H1 (cell line): ENCODE measurements around the gene PKN1. TPM values are rescaled to one million over a fixed set of nuclear protein-coding genes. Genes with fewer than 3 reads are reported as not detected.
A peak's percentile ranks its signal among the peaks of the same experiment; 100 is the strongest.

Experiments
- CTCF ChIA-PET: fragments of 300-600 bp; sonication (Branson Sonifier 250); formaldehyde crosslinking; loops from one replicate; lab custom pipeline; 2021; ENCODE audit not compliant: partially characterized antibody; lab: Charles Lee
- POLR2A ChIA-PET: fragments of 300-600 bp; sonication (Branson Sonifier 250); formaldehyde crosslinking; loops from one replicate; lab custom pipeline; 2021; ENCODE audit warnings: inconsistent platforms; ENCODE audit not compliant: partially characterized antibody; lab: Charles Lee
- DNase-seq, 2 experiments: peaks; one replicate each; pipeline versions ENCODE4 v3.0.0 to v3.0.0-alpha.2; 2010 to 2022; ENCODE audit warnings: low spot score in 2 of 2, low read depth in 1 of 2, mixed read lengths in 1 of 2
- FAIRE-seq: peaks from 2 replicates; lab custom pipeline; 2011; peaks lifted over from hg19 to GRCh38; lab: Jason Lieb, UNC
- H2AFZ ChIP-seq: 2 replicates; pipeline ENCODE4 v1.8.1; 2012; ENCODE audit warnings: low read length, inconsistent platforms
- H2AK5ac ChIP-seq: 2 replicates; pipeline ENCODE4 v1.6.1; 2013; ENCODE audit warnings: low read depth, low read length
- H2BK120ac ChIP-seq: replicated peaks from 2 replicates; pipeline ENCODE3; 2013; ENCODE audit warnings: low read depth, low read length, inconsistent platforms
- H2BK12ac ChIP-seq: 2 replicates; pipeline ENCODE4 v1.6.1; 2013; ENCODE audit warnings: low read depth, low read length
- H2BK15ac ChIP-seq: 2 replicates; pipeline ENCODE4 v1.6.1; 2013; ENCODE audit warnings: low read length
- H2BK20ac ChIP-seq: 2 replicates; pipeline ENCODE4 v1.6.1; 2013; ENCODE audit warnings: low read length
- H2BK5ac ChIP-seq: 2 replicates; pipeline ENCODE4 v1.6.1; 2013; ENCODE audit warnings: low read depth, low read length
- H3K14ac ChIP-seq: 2 replicates; pipeline ENCODE4 v1.6.1; 2013; ENCODE audit warnings: inconsistent platforms; ENCODE audit not compliant: insufficient read length
- H3K18ac ChIP-seq: 2 replicates; pipeline ENCODE4 v1.6.1; 2013; ENCODE audit warnings: low read length; ENCODE audit errors: extremely low read depth
- H3K23ac ChIP-seq: 2 replicates; pipeline ENCODE4 v1.6.1; 2013; ENCODE audit warnings: inconsistent platforms; ENCODE audit not compliant: insufficient read length
- H3K23me2 ChIP-seq: 2 replicates; pipeline ENCODE4 v1.6.1; 2013; ENCODE audit warnings: low read depth, low read length
- H3K27ac ChIP-seq: 2 replicates; pipeline ENCODE4 v1.6.1; 2011; ENCODE audit warnings: low read depth, low read length, inconsistent platforms
- H3K27me3 ChIP-seq, 4 experiments: replicated peaks in 1 of 4; 1 replicate in 1 of 4; 2 replicates in 3 of 4; pipeline versions ENCODE4 v1.6.1 to v1.8.1; 2011 to 2013; ENCODE audit warnings: low read length in 3 of 4, mild to moderate bottlenecking in 3 of 4, inconsistent platforms in 2 of 4, mixed read lengths in 2 of 4, moderate library complexity in 1 of 4; ENCODE audit not compliant: control insufficient read depth in 3 of 4, insufficient read depth in 3 of 4; ENCODE audit errors: extremely low read depth in 1 of 4
- H3K36me3 ChIP-seq, 4 experiments: 2 replicates each; pipeline versions ENCODE4 v1.6.1 to v1.8.1; 2011 to 2013; ENCODE audit warnings: mild to moderate bottlenecking in 4 of 4, low read length in 3 of 4, moderate library complexity in 2 of 4, control low read depth in 1 of 4, inconsistent platforms in 1 of 4; ENCODE audit not compliant: insufficient read depth in 4 of 4, control insufficient read depth in 2 of 4
- H3K4ac ChIP-seq: replicated peaks from 2 replicates; pipeline ENCODE3; 2013; ENCODE audit warnings: low read length, low read depth, mixed read lengths, inconsistent platforms; ENCODE audit not compliant: insufficient read length
- H3K4me1 ChIP-seq, 4 experiments: replicated peaks in 1 of 4; 1 replicate in 1 of 4; 2 replicates in 3 of 4; pipeline versions ENCODE4 v1.6.1 to v1.8.1; 2011 to 2013; ENCODE audit warnings: low read length in 3 of 4, inconsistent platforms in 2 of 4, mixed read lengths in 1 of 4; ENCODE audit not compliant: insufficient read depth in 4 of 4, control insufficient read depth in 3 of 4
- H3K4me2 ChIP-seq, 2 experiments: 2 replicates each; pipeline versions ENCODE4 v1.6.1 to v1.8.1; 2011 to 2013; ENCODE audit warnings: low read depth in 2 of 2, low read length in 2 of 2, control low read depth in 1 of 2, inconsistent platforms in 1 of 2, mild to moderate bottlenecking in 1 of 2; ENCODE audit not compliant: insufficient read depth in 1 of 2
- H3K4me3 ChIP-seq, 4 experiments: fragments of 200-600, 300-600 bp in 1 of 4; sonication (generic), shearing (Covaris generic), sonication (Bioruptor Twin) in 1 of 4; 2 replicates each; pipeline versions ENCODE4 v1.5.1 to v1.8.1; 2011 to 2016; ENCODE audit warnings: low read length in 4 of 4, low read depth in 3 of 4, control low read depth in 2 of 4, inconsistent platforms in 2 of 4, mild to moderate bottlenecking in 2 of 4, mixed read lengths in 1 of 4, moderate library complexity in 1 of 4; ENCODE audit not compliant: insufficient read depth in 2 of 4; ENCODE audit errors: extremely low read depth in 1 of 4
- H3K56ac ChIP-seq: replicated peaks from 2 replicates; pipeline ENCODE3; 2013; ENCODE audit warnings: low read depth, mild to moderate bottlenecking, mixed read lengths, low read length, inconsistent platforms; ENCODE audit not compliant: insufficient read length
- H3K79me1 ChIP-seq: 2 replicates; pipeline ENCODE4 v1.6.1; 2013; ENCODE audit warnings: low read depth, low read length, control low read depth
- H3K79me2 ChIP-seq, 2 experiments: 2 replicates each; pipeline versions ENCODE4 v1.6.1 to v1.8.1; 2012 to 2013; ENCODE audit warnings: low read length in 2 of 2, mild to moderate bottlenecking in 2 of 2, inconsistent platforms in 1 of 2; ENCODE audit not compliant: insufficient read depth in 2 of 2, control insufficient read depth in 1 of 2
- H3K9ac ChIP-seq, 4 experiments: replicated peaks in 1 of 4; 1 replicate in 1 of 4; 2 replicates in 3 of 4; pipeline versions ENCODE4 v1.6.1 to v1.8.1; 2011 to 2013; ENCODE audit warnings: low read depth in 3 of 4, low read length in 3 of 4, control low read depth in 2 of 4, mild to moderate bottlenecking in 2 of 4, moderate library complexity in 2 of 4, inconsistent platforms in 1 of 4; ENCODE audit errors: extremely low read depth in 1 of 4
- H3K9me3 ChIP-seq, 2 experiments: 2 replicates each; pipeline versions ENCODE4 v1.6.1 to v1.8.1; 2012 to 2013; ENCODE audit warnings: mild to moderate bottlenecking in 2 of 2, moderate library complexity in 2 of 2, control low read depth in 1 of 2, inconsistent platforms in 1 of 2, low read depth in 1 of 2, low read length in 1 of 2, mixed read lengths in 1 of 2; ENCODE audit not compliant: insufficient read depth in 2 of 2
- H4K20me1 ChIP-seq, 2 experiments: replicated peaks in 1 of 2; 2 replicates each; pipeline versions ENCODE3 to v1.8.1; 2011 to 2013; ENCODE audit warnings: inconsistent platforms in 2 of 2, low read length in 2 of 2, mild to moderate bottlenecking in 1 of 2; ENCODE audit not compliant: insufficient read depth in 2 of 2, control insufficient read depth in 1 of 2
- H4K5ac ChIP-seq: 2 replicates; pipeline ENCODE4 v1.6.1; 2013; ENCODE audit warnings: low read length, low read depth, mixed read lengths, inconsistent platforms; ENCODE audit not compliant: insufficient read length
- H4K8ac ChIP-seq: 2 replicates; pipeline ENCODE4 v1.8.0; 2013; ENCODE audit warnings: mild to moderate bottlenecking, moderate library complexity, low read length, inconsistent platforms; ENCODE audit not compliant: insufficient read depth; ENCODE audit errors: extremely low read depth
- H4K91ac ChIP-seq: replicated peaks from 2 replicates; pipeline ENCODE3; 2013; ENCODE audit warnings: low read length, mixed read lengths, inconsistent platforms; ENCODE audit not compliant: insufficient read length
- CBX5 ChIP-seq: fragments of 300-800, 300-1000 bp; sonication (generic); IDR thresholded peaks from 2 replicates; pipeline ENCODE4 v1.7.1; 2016; ENCODE audit warnings: antibody characterized with exemption, low read length, low read depth
- CTCF ChIP-seq, 3 experiments: IDR thresholded peaks; 1 replicate in 2 of 3; 2 replicates in 1 of 3; pipeline versions ENCODE4 v1.5.1 to v1.6.1; 2011; ENCODE audit warnings: low read length in 3 of 3, mild to moderate bottlenecking in 3 of 3, inconsistent platforms in 2 of 3, low read depth in 1 of 3, moderate library complexity in 1 of 3; ENCODE audit not compliant: insufficient read depth in 1 of 3; ENCODE audit errors: control extremely low read depth in 1 of 3
- EGR1 ChIP-seq: IDR thresholded peaks from 2 replicates; pipeline ENCODE4 v1.6.1; 2011; ENCODE audit warnings: low read depth, low read length, borderline replicate concordance
- GABPA ChIP-seq: IDR thresholded peaks from 2 replicates; pipeline ENCODE4 v1.6.1; 2011; ENCODE audit warnings: mild to moderate bottlenecking, low read length, moderate library complexity, borderline replicate concordance; ENCODE audit not compliant: insufficient read depth
- JUND ChIP-seq: IDR thresholded peaks from 2 replicates; pipeline ENCODE4 v1.6.1; 2011; ENCODE audit warnings: mild to moderate bottlenecking, improper control_type of control experiment, low read length
- KDM4A ChIP-seq: IDR thresholded peaks from one replicate; pipeline ENCODE4 v1.7.1; 2012; ENCODE audit warnings: low read depth, mild to moderate bottlenecking, moderate library complexity, low read length, inconsistent platforms; ENCODE audit not compliant: severe bottlenecking
- NRF1 ChIP-seq: IDR thresholded peaks from 2 replicates; pipeline ENCODE4 v1.6.1; 2011; ENCODE audit warnings: mild to moderate bottlenecking, low read depth, low read length, improper control_type of control experiment
- POLR2A ChIP-seq, 2 experiments: IDR thresholded peaks; 1 replicate in 1 of 2; 2 replicates in 1 of 2; pipeline ENCODE4 v1.6.1; 2011; ENCODE audit warnings: low read depth in 2 of 2, low read length in 2 of 2, mild to moderate bottlenecking in 2 of 2; ENCODE audit errors: control extremely low read depth in 1 of 2
- RXRA ChIP-seq: IDR thresholded peaks from 2 replicates; pipeline ENCODE4 v1.6.1; 2011; ENCODE audit warnings: low read depth, mild to moderate bottlenecking, low read length, moderate library complexity; ENCODE audit not compliant: insufficient read depth
- YY1 ChIP-seq: IDR thresholded peaks from 2 replicates; pipeline ENCODE4 v1.6.1; 2011; ENCODE audit warnings: low read depth, mild to moderate bottlenecking, low read length
- WGBS, 2 experiments: shearing (Covaris generic) in 1 of 2; methylation state at CpG; one replicate each; pipeline versions ENCODE4 v1.1.6 to v1.1.7; 2013 to 2015; ENCODE audit warnings: low lambda C conversion rate in 2 of 2, mixed read lengths in 2 of 2, inconsistent platforms in 1 of 2, low coverage in 1 of 2, missing lambda C conversion rate in 1 of 2; ENCODE audit not compliant: insufficient replicate concordance in 2 of 2, insufficient coverage in 1 of 2, insufficient read length in 1 of 2; ENCODE audit errors: extremely low coverage in 1 of 2, missing lambda C conversion rate in 1 of 2; 5-methylcytosine and 5-hydroxymethylcytosine counted together
- polyA plus RNA-seq, 7 experiments: library from polyadenylated mRNA; depleted of rRNA in 3 of 7; stranded (reverse) in 5 of 7; unstranded in 2 of 7; fragments of >200 nt in 5 of 7; fragments of 200-250 nt in 2 of 7; gene quantifications; 1 replicate in 5 of 7; 2 replicates in 1 of 7; 4 replicates in 1 of 7; pipeline versions ENCODE4 v1.2.1 to v1.2.3, GENCODE V29; 2011 to 2013; ENCODE audit warnings: missing spikeins in 2 of 7, mixed read lengths in 2 of 7
- total RNA-seq: library from RNA; stranded (reverse); fragmentation: NEBNext Ultra II Directional; extraction: Animal tissue kit (Norgen Biotek cat#: 25700); gene quantifications from 2 replicates; pipeline ENCODE4 v1.2.1, GENCODE V29; 2021

The PKN1 gene
- total and polyA plus RNA-seq, 2 of the 8 experiments (the other 6 are each of a cell fraction or from before 2014, with no cell fraction given): 65.2 to 162 TPM

GRCh38 chr19:14519245-14519859 is 86.2 kb downstream of the PKN1 start:
- no peak overlapping the region for H3K4me3 ChIP-seq
- peaks cover 3% of the 10 kb centered on the region; the same call in 1 of the 2 replicates for H3K23me2 ChIP-seq
- peaks cover 7 to 24% of the 10 kb centered on the region in 2 experiments; a peak in 3 of 4 replicates for H3K79me2 ChIP-seq
- H2BK120ac ChIP-seq: no peak overlapping the region
- peaks cover 7 to 24% of the 10 kb centered on the region in 2 experiments for H4K20me1 ChIP-seq
- no peak overlapping the region for H3K9ac ChIP-seq
- no peak overlapping the region for H3K23ac ChIP-seq
- H3K56ac ChIP-seq: no peak overlapping the region
- H2BK15ac ChIP-seq: peak overlapping the region; percentile 31; the same call in 1 of the 2 replicates
- no peak overlapping the region for H2AK5ac ChIP-seq
- 0 out of 2 replicates have a peak overlapping the region, but pooled peaks have one; percentile 59 for H3K27ac ChIP-seq
- H2BK20ac ChIP-seq: no peak overlapping the region
- no peak overlapping the region for H3K18ac ChIP-seq
- no peak for FAIRE-seq
- no peaks in the 10 kb centered on the region for H3K27me3 ChIP-seq
- peak overlapping the region; percentile 66 for H4K91ac ChIP-seq
- H3K9me3 ChIP-seq: no peaks in the 10 kb centered on the region
- ChIA-PET POLR2A (interaction anchor here (1.9 to 3.8 kb wide), 2 partner anchors 8 to 10 kb away, joined by 7 to 16 read pairs; partner anchors contain the start of gene TECR), CTCF (interaction anchor here (1.1 kb wide), 1 partner anchor 31 kb away, joined by 3 read pairs; no protein-coding TSS in a partner anchor)
- peaks cover 14% of the 10 kb centered on the region for H3K79me1 ChIP-seq
- no peak overlapping the region for H4K8ac ChIP-seq
- no peak overlapping the region for H3K4ac ChIP-seq
- H3K36me3 ChIP-seq: peaks cover 10 to 23% (median 16%) of the 10 kb centered on the region in 4 experiments
- 0 out of 2 replicates have a peak overlapping the region, but pooled peaks have one; percentile 10 for H2BK5ac ChIP-seq
- peak overlapping the region; percentile 44; the same call in 1 of the 2 replicates for H2BK12ac ChIP-seq
- peak overlapping the region in 1 of 2 experiments; percentile 96; a peak in 1 of 4 replicates for H3K4me2 ChIP-seq
- no peak overlapping the region for H3K14ac ChIP-seq
- H4K5ac ChIP-seq: no peak overlapping the region
- WGBS, 2 experiments: 87% methylated on average over 22 of the region's 22 CpGs; no CpG with 5 or more reads in 1 of the 2 experiments
- H3K4me1 ChIP-seq: peaks cover 0 to 8% (median 4%) of the 10 kb centered on the region in 4 experiments; a peak in 3 of 7 replicates
- H2AFZ ChIP-seq: no peak overlapping the region
- DNase-seq: no peak
- no peak for TF ChIP-seq CTCF (IDR thresholded peaks at IDR 0.05; ENCODE audit: control extremely low read depth in 1 of 3, insufficient read depth in 1 of 3, low read depth in 1 of 3, low read length in 3 of 3)
- no peak for TF ChIP-seq POLR2A (IDR thresholded peaks at IDR 0.05; ENCODE audit: control extremely low read depth in 1 of 2, low read depth in 2 of 2, low read length in 2 of 2)
- TF ChIP-seq EGR1: no peak
- TF ChIP-seq KDM4A: no peak
- TF ChIP-seq GABPA: no peak
- no peak for TF ChIP-seq JUND
- TF ChIP-seq CBX5: no peak
- no peak for TF ChIP-seq RXRA
- TF ChIP-seq NRF1: no peak
- no peak for TF ChIP-seq YY1
